B cell (primary cell): ENCODE data around the gene TFEB. TPM values are rescaled to one million over a fixed set of nuclear protein-coding genes. Genes with fewer than 3 reads are reported as not detected.

Experiments
- ATAC-seq: fragments of 200-7000 bp; cut with Tn5 transposase; one replicate; pipeline ENCODE4 v1.10.0; 2021; ENCODE audit warnings: low read depth, mild to moderate bottlenecking, moderate number of reproducible peaks, moderate library complexity
- CTCF ChIA-PET: fragments of 350-600 bp; sonication (Branson Sonifier 250); formaldehyde crosslinking; loops from one replicate; lab custom pipeline; 2021; ENCODE audit warnings: antibody characterized with exemption, inconsistent platforms; lab: Charles Lee
- POLR2A ChIA-PET: fragments of 350-600 bp; sonication (Branson Sonifier 250); formaldehyde crosslinking; loops from one replicate; lab custom pipeline; 2021; ENCODE audit warnings: antibody characterized with exemption; lab: Charles Lee
- DNase-seq: peaks from one replicate; pipeline ENCODE4 v3.0.0; 2013
- H2AFZ ChIP-seq: 2 replicates; pipeline ENCODE4 v1.6.1; 2012; ENCODE audit warnings: mild to moderate bottlenecking, low read depth, low read length; ENCODE audit not compliant: insufficient read depth, poor library complexity, severe bottlenecking
- H3K27ac ChIP-seq, 2 donors: 1 replicate in 1 of 2; 2 replicates in 1 of 2; pipeline ENCODE4 v1.5.1; 2012 to 2013; ENCODE audit warnings: low read length in 2 of 2, mild to moderate bottlenecking in 2 of 2, moderate library complexity in 1 of 2
- H3K27me3 ChIP-seq, 4 experiments: fragments of 200-600 bp in 1 of 4; sonication (generic) in 1 of 4; replicated peaks in 1 of 4; 1 replicate in 2 of 4; 2 replicates in 2 of 4; pipeline versions ENCODE4 v1.6.1 to v1.7.0; 2013 to 2016; ENCODE audit warnings: low read length in 3 of 4, mild to moderate bottlenecking in 2 of 4, mixed read lengths in 1 of 4, moderate library complexity in 1 of 4; ENCODE audit not compliant: insufficient read depth in 4 of 4, control insufficient read depth in 3 of 4; ENCODE audit errors: control extremely low read depth in 1 of 4
- H3K36me3 ChIP-seq, 2 experiments: replicated peaks in 1 of 2; 1 replicate in 1 of 2; 2 replicates in 1 of 2; pipeline versions ENCODE4 v1.6.1 to v1.7.1; 2013; ENCODE audit warnings: low read length in 1 of 2; ENCODE audit not compliant: insufficient read depth in 2 of 2, control insufficient read depth in 1 of 2; ENCODE audit errors: control extremely low read depth in 1 of 2, extremely low read depth in 1 of 2
- H3K4me1 ChIP-seq, 2 donors: fragments of 200-600 bp in 1 of 2; sonication (generic) in 1 of 2; 1 replicate in 1 of 2; 2 replicates in 1 of 2; pipeline versions ENCODE4 v1.5.1 to v1.6.1; 2013 to 2017; ENCODE audit warnings: low read length in 2 of 2; ENCODE audit not compliant: control insufficient read depth in 2 of 2, insufficient read depth in 2 of 2
- H3K4me2 ChIP-seq: replicated peaks from 2 replicates; pipeline ENCODE3; 2012; ENCODE audit warnings: mild to moderate bottlenecking, low read depth, low read length; ENCODE audit not compliant: poor library complexity, severe bottlenecking
- H3K4me3 ChIP-seq, 5 experiments: fragments of 200-600 bp in 1 of 5; sonication (generic) in 1 of 5; 1 replicate in 3 of 5; 2 replicates in 2 of 5; pipeline versions ENCODE4 v1.5.1 to v1.7.0; 2011 to 2016; ENCODE audit warnings: low read length in 4 of 5, mild to moderate bottlenecking in 4 of 5, low read depth in 2 of 5, control low read depth in 1 of 5, moderate library complexity in 1 of 5; ENCODE audit not compliant: insufficient read depth in 1 of 5; ENCODE audit errors: control extremely low read depth in 1 of 5, extremely low read depth in 1 of 5
- H3K79me2 ChIP-seq: fragments of 200-600 bp; sonication (generic); one replicate; pipeline ENCODE4 v1.6.0; 2016; ENCODE audit warnings: low read length; ENCODE audit not compliant: control insufficient read depth, insufficient read depth
- H3K9ac ChIP-seq: fragments of 200-600 bp; sonication (generic); 2 replicates; pipeline ENCODE4 v1.6.1; 2017; ENCODE audit warnings: mild to moderate bottlenecking, low read length, moderate library complexity
- H3K9me3 ChIP-seq, 3 donors: one replicate each; pipeline versions ENCODE4 v1.6.1 to v1.7.1; 2013; ENCODE audit warnings: low read length in 2 of 3; ENCODE audit not compliant: control insufficient read depth in 2 of 3, insufficient read depth in 1 of 3; ENCODE audit errors: control extremely low read depth in 1 of 3
- H4K20me1 ChIP-seq: 2 replicates; pipeline ENCODE4 v1.6.0; 2012; ENCODE audit warnings: mild to moderate bottlenecking, low read length; ENCODE audit not compliant: insufficient read depth, control insufficient read depth, poor library complexity, severe bottlenecking
- H3K27ac Mint-ChIP-seq: one replicate; pipeline ENCODE4 v1.8.0; 2021; ENCODE audit warnings: mixed read lengths
- H3K27me3 Mint-ChIP-seq: one replicate; pipeline ENCODE4 v1.8.0; 2021; ENCODE audit warnings: mixed read lengths
- H3K4me1 Mint-ChIP-seq: one replicate; pipeline ENCODE4 v1.8.0; 2021; ENCODE audit warnings: mixed read lengths
- H3K4me3 Mint-ChIP-seq: one replicate; pipeline ENCODE4 v1.8.0; 2021; ENCODE audit warnings: mixed read lengths
- H3K9me3 Mint-ChIP-seq: one replicate; pipeline ENCODE4 v1.8.0; 2022; ENCODE audit warnings: mixed read lengths; ENCODE audit not compliant: insufficient read depth
- CTCF ChIP-seq: fragments of 200-600 bp; IDR thresholded peaks from one replicate; pipeline ENCODE4 v1.8.0; 2022; ENCODE audit warnings: antibody characterized with exemption, mild to moderate bottlenecking
- EZH2 ChIP-seq: IDR thresholded peaks from 2 replicates; pipeline ENCODE4 v1.6.1; 2012; ENCODE audit warnings: borderline replicate concordance, low read depth, mild to moderate bottlenecking, moderate library complexity, low read length; ENCODE audit not compliant: insufficient read depth, poor library complexity, severe bottlenecking
- WGBS: methylation state at CpG from one replicate; pipeline ENCODE4 v1.1.5; 2013; ENCODE audit warnings: missing lambda C conversion rate; ENCODE audit not compliant: insufficient coverage; 5-methylcytosine and 5-hydroxymethylcytosine counted together
- intact Hi-C: fragments of 100-400 bp; cut with micrococcal nuclease; formaldehyde crosslinking; loops from one replicate; pipeline ENCODE4 v1.10.0; 2022
- polyA plus RNA-seq: library from polyadenylated mRNA; depleted of rRNA; stranded (reverse); fragments of >200 nt; gene quantifications from 2 replicates; pipeline ENCODE4 v1.2.3, GENCODE V29; 2012
- small RNA-seq: library from RNA; depleted of rRNA; stranded (forward); fragments of <200 nt; gene quantifications from one replicate; pipeline ENCODE3, GENCODE V24; 2012; ENCODE audit warnings: low replicate concordance, low read depth; ENCODE audit not compliant: insufficient read length
- total RNA-seq, 2 donors: library from RNA; stranded (reverse); fragments of 120-200 nt in 1 of 2; gene quantifications; 1 replicate in 1 of 2; 2 replicates in 1 of 2; pipeline versions ENCODE4 v1.2.3 to v1.2.4, GENCODE V29; 2013 to 2022

The TFEB gene
- total and polyA plus RNA-seq, 2 donors (not counting 1 experiment from before 2014, with no cell fraction given): 113 to 148 TPM

- Histone ChIP-seq H3K36me3 (no peaks in the 10 kb centered on the region), H4K20me1 (no peaks in the 10 kb centered on the region), H3K27me3 (peaks cover 0 to 50% (median 19%) of the 10 kb centered on the region in 4 experiments), H2AFZ (no peak overlapping the region), H3K4me3 (no peak overlapping the region), H3K9ac (no peak overlapping the region), H3K4me2 (no peak overlapping the region), H3K4me1 (peaks cover 17 to 21% of the 10 kb centered on the region in 2 donors), H3K27ac (no peak overlapping the region), H3K79me2 (no peaks in the 10 kb centered on the region), H3K9me3 (peaks cover 0 to 14% (median 0%) of the 10 kb centered on the region in 3 donors)
- ChIA-PET CTCF (interaction anchor here (1.6 kb wide), 1 partner anchor 210 kb away, joined by 3 read pairs; no protein-coding TSS in a partner anchor), POLR2A (no interaction called here)
- WGBS: 78% methylated on average over 5 of the region's 6 CpGs
- TF ChIP-seq CTCF (no peak), EZH2 (no peak)
- H3K9me3 Mint-ChIP-seq: no peaks in the 10 kb centered on the region
- intact Hi-C loops: no loop called here
- H3K27ac Mint-ChIP-seq: no peak overlapping the region
- H3K27me3 Mint-ChIP-seq: peaks cover 61% of the 10 kb centered on the region
- no peak for DNase-seq
- ATAC-seq: no peak
- no peak overlapping the region for H3K4me3 Mint-ChIP-seq
- H3K4me1 Mint-ChIP-seq: peaks cover 15% of the 10 kb centered on the region
Observed at GRCh38 chr6:41635365-41635764, 100.0 kb downstream of the TFEB start.

DNA sequence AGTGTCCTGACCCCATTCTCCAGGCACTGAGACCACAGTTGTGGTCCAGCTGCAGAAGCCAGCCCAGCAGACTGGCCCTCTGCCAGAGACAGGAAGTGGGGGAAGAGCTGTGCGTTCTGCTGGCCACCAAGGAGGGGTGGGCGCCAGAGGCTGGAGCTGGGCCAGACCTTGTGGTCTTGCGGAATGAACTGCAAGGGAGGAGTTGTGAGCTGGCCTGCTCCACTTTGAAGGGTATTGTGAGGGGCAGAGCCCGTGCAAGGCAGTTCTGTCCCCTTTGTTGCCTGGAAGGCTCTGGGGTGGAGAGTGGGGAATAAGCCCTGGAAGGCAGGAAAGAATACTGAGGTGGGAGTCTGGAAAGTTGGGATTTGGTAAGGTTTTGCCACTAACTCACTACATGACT lies 100.8 kb downstream of the TFEB start:
- no peaks in the 10 kb centered on the region for H3K36me3 ChIP-seq
- DNase-seq (no peak), ATAC-seq (no peak)
- no peaks in the 10 kb centered on the region for H3K79me2 ChIP-seq
- H2AFZ ChIP-seq: no peak overlapping the region
- no peak for TF ChIP-seq CTCF
- no peak for TF ChIP-seq EZH2
- H3K4me1 Mint-ChIP-seq: peaks cover 13% of the 10 kb centered on the region
- intact Hi-C loops: no loop called here
- no peak overlapping the region for H3K4me3 ChIP-seq
- no peak overlapping the region for H3K27ac ChIP-seq
- H3K9me3 Mint-ChIP-seq: no peaks in the 10 kb centered on the region
- peaks cover 0 to 14% (median 0%) of the 10 kb centered on the region in 3 donors for H3K9me3 ChIP-seq
- H3K4me1 ChIP-seq: peaks cover 17 to 21% of the 10 kb centered on the region in 2 donors
- no peaks in the 10 kb centered on the region for H4K20me1 ChIP-seq
- POLR2A ChIA-PET: no interaction called here
- H3K27me3 ChIP-seq: peaks cover 0 to 46% (median 19%) of the 10 kb centered on the region in 4 experiments
- no peak overlapping the region for H3K9ac ChIP-seq
- H3K4me3 Mint-ChIP-seq: no peak overlapping the region
- no peak overlapping the region for H3K27ac Mint-ChIP-seq
- H3K27me3 Mint-ChIP-seq: peaks cover 55% of the 10 kb centered on the region
- CTCF ChIA-PET: interaction anchor here (0.6 to 1.6 kb wide), 2 partner anchors 32 to 209 kb away, joined by 3 read pairs; no protein-coding TSS in a partner anchor
- WGBS: 31% methylated on average over 4 of the region's 4 CpGs
- no peak overlapping the region for H3K4me2 ChIP-seq

Small RNA genes within 50 kb of the gene (small RNA-seq; reads per million reads assigned to genes)
- not detected for gene AL365205.3

Other genes starting within 250 kb of the TFEB start
- gene FOXP4, start 189.2 kb downstream of the TFEB start, total RNA-seq: 37.5 and 38.7 TPM in 2 replicates
- 15.9 and 17.0 TPM in 2 replicates for gene FOXP4, start 189.2 kb downstream of the TFEB start, polyA plus RNA-seq
- not detected in 2 replicates for gene MDFI, start 97.1 kb downstream of the TFEB start, total RNA-seq
- not detected in 2 replicates for gene MDFI, start 97.1 kb downstream of the TFEB start, polyA plus RNA-seq
- not detected in 2 replicates for gene PGC, start 11.8 kb upstream of the TFEB start, total RNA-seq
- gene PGC, start 11.8 kb upstream of the TFEB start, polyA plus RNA-seq: not detected in 2 replicates
- gene FRS3, start 44.3 kb upstream of the TFEB start, total RNA-seq: 8.6 and 9.8 TPM in 2 replicates
- gene FRS3, start 44.3 kb upstream of the TFEB start, polyA plus RNA-seq: 8.7 and 12.0 TPM in 2 replicates
- not detected in 2 replicates for gene PRICKLE4, start 45.2 kb upstream of the TFEB start, total RNA-seq
- 0.60 and 0.75 TPM in 2 replicates for gene PRICKLE4, start 45.2 kb upstream of the TFEB start, polyA plus RNA-seq
- gene TOMM6, start 52.1 kb upstream of the TFEB start, total RNA-seq: 117 and 130 TPM in 2 replicates
- 167 and 239 TPM in 2 replicates for gene TOMM6, start 52.1 kb upstream of the TFEB start, polyA plus RNA-seq
- 7.5 and 9.9 TPM in 2 replicates for gene USP49, start 159.8 kb upstream of the TFEB start, total RNA-seq
- gene USP49, start 159.8 kb upstream of the TFEB start, polyA plus RNA-seq: 2.6 and 3.2 TPM in 2 replicates
- 18.2 and 24.2 TPM in 2 replicates for gene MED20, start 185.5 kb upstream of the TFEB start, total RNA-seq
- gene MED20, start 185.5 kb upstream of the TFEB start, polyA plus RNA-seq: 4.6 and 5.3 TPM in 2 replicates
- gene BYSL, start 185.9 kb upstream of the TFEB start, total RNA-seq: 10.5 and 11.1 TPM in 2 replicates
- 5.8 and 6.0 TPM in 2 replicates for gene BYSL, start 185.9 kb upstream of the TFEB start, polyA plus RNA-seq
- 136 and 145 TPM in 2 replicates for gene CCND3, start 206.2 kb upstream of the TFEB start, total RNA-seq
- 218 and 298 TPM in 2 replicates for gene CCND3, start 206.2 kb upstream of the TFEB start, polyA plus RNA-seq